CD4-positive, alpha-beta T cell (primary cell): ENCODE results near the gene CTRB2. TPM values are rescaled to one million over a fixed set of nuclear protein-coding genes. Genes with fewer than 3 reads are reported as not detected.
A peak's percentile ranks its signal among the peaks of the same experiment; 100 is the strongest.

ENCODE experiments used
- ATAC-seq: fragments of 200-7000 bp; cut with Tn5 transposase; one replicate; pipeline ENCODE4 v1.10.0; 2022; ENCODE audit warnings: mild to moderate bottlenecking; ENCODE audit not compliant: poor library complexity
- CTCF ChIA-PET: fragments of 350-600 bp; sonication (Branson Sonifier 250); formaldehyde crosslinking; loops from one replicate; lab custom pipeline; 2021; ENCODE audit warnings: antibody characterized with exemption, inconsistent platforms; lab: Charles Lee
- POLR2A ChIA-PET: fragments of 350-600 bp; sonication (Branson Sonifier 250); formaldehyde crosslinking; loops from one replicate; lab custom pipeline; 2021; ENCODE audit warnings: antibody characterized with exemption, inconsistent platforms; lab: Charles Lee
- DNase-seq, 14 experiments: peaks; one replicate each; pipeline ENCODE4 v3.0.0-alpha.2; 2013 to 2020; ENCODE audit warnings: mixed read lengths in 2 of 14
- H3K27ac ChIP-seq, 2 donors: one replicate each; pipeline versions ENCODE4 v1.5.1 to v1.7.0; 2013; ENCODE audit warnings: low read length in 2 of 2, low read depth in 1 of 2, mild to moderate bottlenecking in 1 of 2
- H3K27me3 ChIP-seq, 2 experiments: 1 replicate in 1 of 2; 2 replicates in 1 of 2; pipeline versions ENCODE4 v1.6.1 to v1.7.0; 2013; ENCODE audit warnings: low read length in 2 of 2, control low read depth in 1 of 2, mild to moderate bottlenecking in 1 of 2, moderate library complexity in 1 of 2; ENCODE audit not compliant: insufficient read depth in 2 of 2, control insufficient read depth in 1 of 2
- H3K36me3 ChIP-seq: one replicate; pipeline ENCODE4 v1.6.1; 2013; ENCODE audit warnings: low read length, control low read depth; ENCODE audit not compliant: insufficient read depth
- H3K4me1 ChIP-seq: one replicate; pipeline ENCODE4 v1.6.1; 2013; ENCODE audit warnings: low read length, control low read depth; ENCODE audit not compliant: insufficient read depth
- H3K4me3 ChIP-seq: one replicate; pipeline ENCODE4 v1.5.1; 2013; ENCODE audit warnings: mild to moderate bottlenecking, low read length, moderate library complexity
- H3K9me3 ChIP-seq, 2 experiments: 1 replicate in 1 of 2; 2 replicates in 1 of 2; pipeline versions ENCODE4 v1.6.1 to v1.7.0; 2013; ENCODE audit warnings: low read length in 2 of 2, mild to moderate bottlenecking in 2 of 2, control low read depth in 1 of 2, moderate library complexity in 1 of 2; ENCODE audit not compliant: control insufficient read depth in 1 of 2, insufficient read depth in 1 of 2
- H3K27ac Mint-ChIP-seq: one replicate; pipeline ENCODE4 v1.8.0; 2020; ENCODE audit warnings: mixed read lengths
- H3K27me3 Mint-ChIP-seq: one replicate; pipeline ENCODE4 v1.8.0; 2021; ENCODE audit warnings: mixed read lengths
- H3K36me3 Mint-ChIP-seq: one replicate; pipeline ENCODE4 v1.8.0; 2021; ENCODE audit warnings: low read depth, mixed read lengths
- H3K4me1 Mint-ChIP-seq: one replicate; pipeline ENCODE4 v1.8.0; 2021; ENCODE audit warnings: low read depth, mixed read lengths
- H3K4me3 Mint-ChIP-seq: one replicate; pipeline ENCODE4 v1.8.0; 2020; ENCODE audit warnings: mild to moderate bottlenecking, mixed read lengths
- H3K9me3 Mint-ChIP-seq: one replicate; pipeline ENCODE4 v1.8.0; 2020; ENCODE audit warnings: mixed read lengths
- CTCF ChIP-seq: fragments of 200-600 bp; IDR thresholded peaks from one replicate; pipeline ENCODE4 v1.8.0; 2022; ENCODE audit warnings: antibody characterized with exemption, mild to moderate bottlenecking
- intact Hi-C, 2 experiments: fragments of 100-400 bp; cut with DNase I in 1 of 2; cut with micrococcal nuclease in 1 of 2; formaldehyde crosslinking; loops; one replicate each; pipeline versions ENCODE4 v1.15.1 to v1.9.0; 2023 to 2025; cut with DNase I, micrococcal nuclease
- total RNA-seq, 174 experiments: library from RNA in 2 of 174; stranded (reverse) in 2 of 174; gene quantifications; one replicate each; pipeline ENCODE4 v1.2.3 and lab custom pipeline; 2021 to 2026

The CTRB2 gene
- total RNA-seq, 2 experiments from 2014 or later, result not detected

DNA sequence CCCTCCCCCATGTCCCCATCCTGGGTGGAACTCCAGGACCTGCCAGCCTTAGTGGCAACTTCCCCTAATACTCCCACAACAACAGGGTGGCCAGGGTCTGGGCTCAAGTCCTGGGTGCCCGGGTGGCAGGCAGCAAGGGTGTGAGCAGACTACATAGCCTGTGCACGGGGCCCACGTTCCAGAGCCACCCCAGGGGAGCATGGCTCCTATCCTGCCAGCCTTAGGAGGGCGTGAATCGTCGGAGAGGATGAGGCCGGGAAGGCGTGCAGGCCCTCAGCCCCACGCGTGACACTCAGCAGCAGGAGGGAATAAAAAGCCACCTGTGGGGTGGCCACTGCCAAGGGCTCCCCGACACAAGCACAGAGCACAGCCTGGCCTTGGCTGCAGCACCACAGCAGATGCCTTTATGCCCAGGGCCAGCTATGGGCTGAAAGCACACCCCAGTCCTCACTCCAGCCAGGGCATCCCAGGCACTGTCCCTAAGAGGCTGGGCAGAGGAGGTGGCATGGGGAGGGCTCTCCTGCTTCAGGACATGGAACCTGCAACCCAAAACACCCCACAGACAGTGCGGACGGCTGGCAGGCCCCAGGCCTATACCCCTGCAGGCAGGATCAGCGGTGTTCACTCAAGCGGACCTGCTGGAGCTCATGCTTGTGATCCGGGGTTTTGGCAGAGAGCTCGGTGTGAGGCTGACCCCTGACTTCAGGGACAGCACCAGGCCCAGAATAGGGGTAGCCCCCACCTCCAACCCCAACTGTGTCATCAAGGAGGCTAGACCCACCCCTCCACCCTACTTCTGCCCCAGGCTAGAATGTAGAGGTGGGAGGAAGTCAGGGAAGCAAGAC is 41.8 kb upstream of the CTRB2 start:
- no peaks in the 10 kb centered on the region for H3K36me3 Mint-ChIP-seq
- H3K4me1 ChIP-seq, result peaks cover 13% of the 10 kb centered on the region
- H3K4me3 ChIP-seq, result no peak overlapping the region
- DNase-seq, result no peak
- ATAC-seq, result no peak
- no peak for TF ChIP-seq CTCF
- H3K9me3 Mint-ChIP-seq, result no peaks in the 10 kb centered on the region
- ChIA-PET CTCF (interaction anchor here (1.1 kb wide), 1 partner anchor 15 kb away, joined by 3 read pairs; no protein-coding TSS in a partner anchor), POLR2A (no interaction called here)
- H3K27ac ChIP-seq, result no peak overlapping the region
- H3K4me3 Mint-ChIP-seq, result peak overlapping the region; percentile 34
- H3K27me3 ChIP-seq, result peaks cover 31 to 40% of the 10 kb centered on the region in 2 experiments
- no peak overlapping the region for H3K27ac Mint-ChIP-seq
- H3K27me3 Mint-ChIP-seq, result peaks cover 28% of the 10 kb centered on the region
- peaks cover 5% of the 10 kb centered on the region for H3K4me1 Mint-ChIP-seq
- peaks cover 0 to 19% of the 10 kb centered on the region in 2 experiments for H3K9me3 ChIP-seq
- intact Hi-C loops, result no loop called here
- no peaks in the 10 kb centered on the region for H3K36me3 ChIP-seq

- Histone ChIP-seq H3K27ac (no peak overlapping the region), H3K27me3 (peaks cover 25 to 34% of the 10 kb centered on the region in 2 experiments), H3K9me3 (peaks cover 0 to 17% of the 10 kb centered on the region in 2 experiments), H3K4me3 (no peak overlapping the region), H3K4me1 (peaks cover 13% of the 10 kb centered on the region), H3K36me3 (no peaks in the 10 kb centered on the region)
- TF ChIP-seq CTCF, result no peak
- intact Hi-C loops, result no loop called here
- DNase-seq (no peak), ATAC-seq (no peak)
- Mint-ChIP-seq H3K36me3 (no peaks in the 10 kb centered on the region), H3K27me3 (peaks cover 28% of the 10 kb centered on the region), H3K9me3 (no peaks in the 10 kb centered on the region), H3K4me3 (no peak overlapping the region), H3K27ac (no peak overlapping the region), H3K4me1 (peaks cover 5% of the 10 kb centered on the region)
- CTCF ChIA-PET, result interaction anchor here (1.1 kb wide), 1 partner anchor 14 kb away, joined by 3 read pairs; no protein-coding TSS in a partner anchor
- POLR2A ChIA-PET, result no interaction called here
Observed at GRCh38 chr16:75248142-75248535, 41.2 kb upstream of the CTRB2 start.

GRCh38 chr16:75247249-75247648 is 40.3 kb upstream of the CTRB2 start:
- ChIA-PET CTCF (interaction anchor here (1.1 kb wide), 1 partner anchor 14 kb away, joined by 3 read pairs; no protein-coding TSS in a partner anchor), POLR2A (no interaction called here)
- no peaks in the 10 kb centered on the region for H3K36me3 ChIP-seq
- H3K27me3 Mint-ChIP-seq, result peaks cover 22% of the 10 kb centered on the region
- peaks cover 13% of the 10 kb centered on the region for H3K4me1 ChIP-seq
- no peak for DNase-seq
- no peak overlapping the region for H3K27ac Mint-ChIP-seq
- no peak overlapping the region for H3K4me3 Mint-ChIP-seq
- peaks cover 5% of the 10 kb centered on the region for H3K4me1 Mint-ChIP-seq
- no peak for ATAC-seq
- TF ChIP-seq CTCF, result no peak
- peaks cover 0 to 9% of the 10 kb centered on the region in 2 experiments for H3K9me3 ChIP-seq
- peaks cover 16 to 25% of the 10 kb centered on the region in 2 experiments for H3K27me3 ChIP-seq
- H3K4me3 ChIP-seq, result no peak overlapping the region
- no peaks in the 10 kb centered on the region for H3K9me3 Mint-ChIP-seq
- no peaks in the 10 kb centered on the region for H3K36me3 Mint-ChIP-seq
- intact Hi-C loops, result no loop called here
- H3K27ac ChIP-seq, result no peak overlapping the region
